PC-9 (cell line): Measurements from ENCODE around the gene ADGRL3. TPM values are rescaled to one million over a fixed set of nuclear protein-coding genes. Genes with fewer than 3 reads are reported as not detected.

Experiments
- BruUV-seq: library from RNA; stranded (reverse); fragments of 400-500 nt; replicated peaks from 2 replicates; lab custom pipeline; 2021; lab: Mats Ljungman, UMichigan
- CTCF ChIA-PET: fragments of 300-600 bp; sonication (Branson Sonifier 250); formaldehyde crosslinking; loops from one replicate; lab custom pipeline; 2022; ENCODE audit warnings: antibody characterized with exemption; lab: Charles Lee
- POLR2A ChIA-PET: fragments of 300-600 bp; sonication (Branson Sonifier 250); formaldehyde crosslinking; loops from one replicate; lab custom pipeline; 2022; ENCODE audit warnings: antibody characterized with exemption; ENCODE audit not compliant: unreplicated experiment; lab: Charles Lee
- DNase-seq, 2 experiments: peaks; one replicate each; pipeline versions ENCODE4 v3.0.0 to v3.0.0-alpha.2; 2015 to 2022; ENCODE audit warnings: mixed read lengths in 1 of 2
- H2AFZ ChIP-seq: fragments of 200-600 bp; sonication (generic); 2 replicates; pipeline ENCODE4 v1.8.1; 2017; ENCODE audit warnings: antibody characterized with exemption
- H3F3A ChIP-seq: fragments of 200-600 bp; sonication (generic); 2 replicates; pipeline ENCODE4 v1.8.1; 2017; ENCODE audit warnings: antibody characterized with exemption, mild to moderate bottlenecking, low read depth; ENCODE audit not compliant: insufficient read depth
- H3K27ac ChIP-seq: fragments of 200-600 bp; sonication (generic); 2 replicates; pipeline ENCODE4 v1.6.1; 2016; ENCODE audit warnings: mixed run types
- H3K27me3 ChIP-seq: fragments of 200-600 bp; sonication (generic); 2 replicates; pipeline ENCODE4 v1.6.1; 2016; ENCODE audit warnings: low read depth, mixed run types; ENCODE audit not compliant: insufficient read depth
- H3K36me3 ChIP-seq: fragments of 200-600 bp; sonication (generic); 2 replicates; pipeline ENCODE4 v1.6.1; 2016; ENCODE audit warnings: low read depth, mixed run types
- H3K4me1 ChIP-seq: fragments of 200-600 bp; sonication (generic); replicated peaks from 2 replicates; pipeline ENCODE4 v1.6.1; 2016; ENCODE audit warnings: mixed run types; ENCODE audit not compliant: insufficient read depth
- H3K4me2 ChIP-seq: fragments of 200-600 bp; sonication (generic); 2 replicates; pipeline ENCODE4 v1.6.1; 2017; ENCODE audit warnings: mixed run types
- H3K4me3 ChIP-seq: fragments of 200-600 bp; sonication (generic); 2 replicates; pipeline ENCODE4 v1.6.1; 2016; ENCODE audit warnings: mixed run types
- H3K79me2 ChIP-seq: fragments of 200-600 bp; sonication (generic); 2 replicates; pipeline ENCODE4 v1.6.1; 2017; ENCODE audit warnings: low read depth, mixed run types
- H3K9me2 ChIP-seq: fragments of 200-600 bp; sonication (generic); 2 replicates; pipeline ENCODE4 v1.8.1; 2017; ENCODE audit warnings: mild to moderate bottlenecking; ENCODE audit not compliant: insufficient read depth
- H3K9me3 ChIP-seq: fragments of 200-600 bp; sonication (generic); 2 replicates; pipeline ENCODE4 v1.8.1; 2016; ENCODE audit warnings: low read depth; ENCODE audit not compliant: insufficient read depth
- H4K20me1 ChIP-seq: fragments of 200-600 bp; sonication (generic); 2 replicates; pipeline ENCODE4 v1.8.1; 2017; ENCODE audit not compliant: insufficient read depth
- EZH2 ChIP-seq: fragments of 200-600 bp; sonication (generic); IDR thresholded peaks from 2 replicates; pipeline ENCODE4 v1.8.0; 2017; ENCODE audit warnings: antibody characterized with exemption, low read depth
- intact Hi-C: fragments of 100-400 bp; cut with micrococcal nuclease; formaldehyde crosslinking; loops from one replicate; pipeline ENCODE4 v1.10.0; 2022; ENCODE audit not compliant: unreplicated experiment
- total RNA-seq: library from RNA; stranded (reverse); gene quantifications from 2 replicates; pipeline ENCODE4 v1.2.3, GENCODE V29; 2021
- TF ChIP-seq, protein P1 (sequence below): fragments of 200-600 bp; sonication (generic); conservative IDR thresholded peaks from 2 replicates; pipeline ENCODE4 v1.6.1; 2017; ENCODE audit warnings: mixed run types, antibody characterized with exemption, mild to moderate bottlenecking, moderate library complexity

The ADGRL3 gene
- total RNA-seq, 1 experiment from 2014 or later, result 1.6 TPM

DNA sequence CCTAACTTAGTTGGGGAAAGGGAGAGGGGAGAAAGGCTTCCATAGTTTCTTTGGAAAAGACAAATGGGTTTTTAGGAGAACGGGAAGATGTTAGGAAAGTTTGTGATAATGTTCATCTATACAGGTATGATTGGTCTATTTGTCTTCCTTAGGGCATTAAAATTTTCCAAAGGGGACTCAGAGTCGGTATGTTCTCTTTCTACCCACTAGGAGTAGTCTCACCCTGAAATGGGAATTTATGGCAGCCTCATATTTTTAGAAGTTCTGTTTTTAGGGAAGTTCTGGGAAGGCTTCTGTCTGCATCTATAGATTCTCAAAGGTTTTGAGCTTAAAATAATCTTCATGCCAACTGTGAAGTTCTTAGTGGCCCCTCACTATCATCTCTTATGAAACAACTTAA is 637.3 kb downstream of the ADGRL3 start:
- Histone ChIP-seq H3K27me3 (no peaks in the 10 kb centered on the region), H3K9me3 (no peaks in the 10 kb centered on the region), H3K79me2 (no peaks in the 10 kb centered on the region), H3K9me2 (no peaks in the 10 kb centered on the region), H4K20me1 (no peaks in the 10 kb centered on the region), H3K4me3 (no peak overlapping the region), H2AFZ (no peak overlapping the region), H3K27ac (no peak overlapping the region), H3K36me3 (no peaks in the 10 kb centered on the region), H3F3A (no peaks in the 10 kb centered on the region), H3K4me1 (no peaks in the 10 kb centered on the region), H3K4me2 (no peak overlapping the region)
- ChIA-PET POLR2A (no interaction called here), CTCF (no interaction called here)
- TF ChIP-seq, protein P1, sequence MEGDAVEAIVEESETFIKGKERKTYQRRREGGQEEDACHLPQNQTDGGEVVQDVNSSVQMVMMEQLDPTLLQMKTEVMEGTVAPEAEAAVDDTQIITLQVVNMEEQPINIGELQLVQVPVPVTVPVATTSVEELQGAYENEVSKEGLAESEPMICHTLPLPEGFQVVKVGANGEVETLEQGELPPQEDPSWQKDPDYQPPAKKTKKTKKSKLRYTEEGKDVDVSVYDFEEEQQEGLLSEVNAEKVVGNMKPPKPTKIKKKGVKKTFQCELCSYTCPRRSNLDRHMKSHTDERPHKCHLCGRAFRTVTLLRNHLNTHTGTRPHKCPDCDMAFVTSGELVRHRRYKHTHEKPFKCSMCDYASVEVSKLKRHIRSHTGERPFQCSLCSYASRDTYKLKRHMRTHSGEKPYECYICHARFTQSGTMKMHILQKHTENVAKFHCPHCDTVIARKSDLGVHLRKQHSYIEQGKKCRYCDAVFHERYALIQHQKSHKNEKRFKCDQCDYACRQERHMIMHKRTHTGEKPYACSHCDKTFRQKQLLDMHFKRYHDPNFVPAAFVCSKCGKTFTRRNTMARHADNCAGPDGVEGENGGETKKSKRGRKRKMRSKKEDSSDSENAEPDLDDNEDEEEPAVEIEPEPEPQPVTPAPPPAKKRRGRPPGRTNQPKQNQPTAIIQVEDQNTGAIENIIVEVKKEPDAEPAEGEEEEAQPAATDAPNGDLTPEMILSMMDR, result no peak
- no peak for TF ChIP-seq EZH2
- no TSS peak for BruUV-seq
- intact Hi-C loops, result no loop called here
- no peak for DNase-seq

DNA sequence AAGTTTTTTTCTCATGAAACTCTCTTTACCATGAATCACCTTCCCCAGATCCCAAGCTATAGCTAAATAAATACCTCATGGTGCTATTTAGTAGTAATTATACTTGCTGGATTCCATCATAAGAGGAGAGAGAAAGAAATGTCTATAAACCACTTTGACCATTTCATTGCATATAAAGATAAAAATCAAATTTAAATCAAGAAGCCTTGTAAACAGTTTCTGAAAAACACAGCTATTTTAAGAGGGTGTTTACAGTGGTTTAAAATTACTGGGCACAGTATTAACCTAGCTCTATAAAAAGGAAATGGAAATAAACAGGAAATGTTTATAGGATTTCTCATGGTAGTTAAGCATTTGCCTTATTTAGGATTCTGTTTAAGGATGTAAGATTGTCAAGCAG is 637.9 kb downstream of the ADGRL3 start:
- H3K9me2 ChIP-seq, result no peaks in the 10 kb centered on the region
- H3K27ac ChIP-seq, result no peak overlapping the region
- ChIA-PET CTCF (no interaction called here), POLR2A (no interaction called here)
- no peaks in the 10 kb centered on the region for H3K4me1 ChIP-seq
- no peak overlapping the region for H2AFZ ChIP-seq
- H4K20me1 ChIP-seq, result no peaks in the 10 kb centered on the region
- H3K4me2 ChIP-seq, result no peak overlapping the region
- no peak overlapping the region for H3K4me3 ChIP-seq
- no peaks in the 10 kb centered on the region for H3K9me3 ChIP-seq
- no peaks in the 10 kb centered on the region for H3F3A ChIP-seq
- no peak for DNase-seq
- no TSS peak for BruUV-seq
- no peaks in the 10 kb centered on the region for H3K79me2 ChIP-seq
- TF ChIP-seq, protein P1, result no peak
- no peak for TF ChIP-seq EZH2
- no peaks in the 10 kb centered on the region for H3K27me3 ChIP-seq
- no peaks in the 10 kb centered on the region for H3K36me3 ChIP-seq
- intact Hi-C loops, result no loop called here

DNA sequence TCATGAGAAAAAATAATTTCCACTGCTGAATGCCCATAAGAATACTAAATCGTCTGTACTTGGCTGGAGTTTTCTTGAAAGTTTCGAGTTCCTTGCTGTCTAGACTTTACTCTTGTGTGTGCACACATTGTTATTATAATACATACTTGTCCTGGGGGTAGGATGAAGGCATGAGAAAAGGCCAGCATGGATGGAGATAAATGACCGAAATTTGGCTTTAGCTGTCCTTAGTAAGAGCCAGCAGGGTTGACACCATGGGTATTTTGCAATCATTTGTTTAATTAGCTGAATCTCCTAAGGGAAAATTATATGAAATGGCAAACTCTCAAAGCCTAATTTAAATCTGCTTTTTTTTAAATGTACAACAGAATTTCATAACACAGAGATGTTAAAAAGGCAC is 641.6 kb downstream of the ADGRL3 start:
- Histone ChIP-seq H3K27me3 (no peaks in the 10 kb centered on the region), H2AFZ (no peak overlapping the region), H3K36me3 (no peaks in the 10 kb centered on the region), H3K4me1 (no peaks in the 10 kb centered on the region), H3K9me2 (no peaks in the 10 kb centered on the region), H3F3A (no peaks in the 10 kb centered on the region), H3K27ac (no peak overlapping the region), H3K9me3 (no peaks in the 10 kb centered on the region), H4K20me1 (no peaks in the 10 kb centered on the region), H3K4me3 (no peak overlapping the region), H3K79me2 (no peaks in the 10 kb centered on the region), H3K4me2 (no peak overlapping the region)
- intact Hi-C loops, result no loop called here
- ChIA-PET CTCF (no interaction called here), POLR2A (no interaction called here)
- DNase-seq, result no peak
- TF ChIP-seq EZH2, result no peak
- TF ChIP-seq, protein P1, result no peak
- no TSS peak for BruUV-seq
